AG10803 (cell line): Measurements from ENCODE around the gene EXOC4.

Experiments
- DNase-seq: peaks from one replicate; pipeline ENCODE4 v3.0.0; 2010; ENCODE audit warnings: low read depth
- H3K4me3 ChIP-seq: 2 replicates; pipeline ENCODE4 v1.5.1; 2011; ENCODE audit warnings: mild to moderate bottlenecking, low read length, control low read depth
- TF ChIP-seq, protein P1 (sequence below): conservative IDR thresholded peaks from 2 replicates; pipeline ENCODE4 v1.5.1; 2011; ENCODE audit warnings: mild to moderate bottlenecking, low read length, control low read depth, inconsistent platforms

The EXOC4 gene

DNA sequence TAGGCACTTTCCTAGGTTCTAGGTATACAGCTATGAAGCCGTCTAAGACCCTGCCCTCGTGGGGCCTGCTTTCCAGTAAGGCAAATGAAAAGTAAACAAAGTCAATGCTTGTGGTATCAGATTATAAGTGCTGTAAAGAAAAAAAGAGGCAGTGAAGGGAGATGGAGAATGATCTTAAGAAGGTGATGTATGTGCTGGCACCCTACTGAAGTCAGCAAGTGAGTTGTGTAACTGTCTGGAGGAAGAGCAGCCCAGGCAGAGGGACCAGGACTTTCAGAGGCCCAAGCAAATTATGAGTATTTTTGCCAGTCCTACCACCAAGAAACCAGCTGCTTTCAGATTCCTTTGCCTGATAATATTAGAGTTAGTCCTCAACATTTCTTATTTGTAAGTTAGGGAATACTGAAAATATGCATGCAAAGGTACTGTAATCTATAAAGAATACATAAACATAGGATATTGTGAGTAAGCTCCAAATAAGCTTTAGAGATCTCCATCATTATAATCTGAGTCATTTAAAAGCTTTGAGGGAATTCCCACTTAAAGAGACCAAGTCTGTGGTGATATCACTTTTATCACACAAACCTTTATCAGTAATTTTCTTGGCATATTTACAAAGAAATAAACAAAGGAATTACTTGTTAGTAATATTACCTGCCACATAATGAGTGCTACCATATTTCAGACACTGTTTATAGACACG lies 545.1 kb downstream of the EXOC4 start:
- DNase-seq: peak; percentile 29
- no peak overlapping the region for H3K4me3 ChIP-seq
- TF ChIP-seq, protein P1, sequence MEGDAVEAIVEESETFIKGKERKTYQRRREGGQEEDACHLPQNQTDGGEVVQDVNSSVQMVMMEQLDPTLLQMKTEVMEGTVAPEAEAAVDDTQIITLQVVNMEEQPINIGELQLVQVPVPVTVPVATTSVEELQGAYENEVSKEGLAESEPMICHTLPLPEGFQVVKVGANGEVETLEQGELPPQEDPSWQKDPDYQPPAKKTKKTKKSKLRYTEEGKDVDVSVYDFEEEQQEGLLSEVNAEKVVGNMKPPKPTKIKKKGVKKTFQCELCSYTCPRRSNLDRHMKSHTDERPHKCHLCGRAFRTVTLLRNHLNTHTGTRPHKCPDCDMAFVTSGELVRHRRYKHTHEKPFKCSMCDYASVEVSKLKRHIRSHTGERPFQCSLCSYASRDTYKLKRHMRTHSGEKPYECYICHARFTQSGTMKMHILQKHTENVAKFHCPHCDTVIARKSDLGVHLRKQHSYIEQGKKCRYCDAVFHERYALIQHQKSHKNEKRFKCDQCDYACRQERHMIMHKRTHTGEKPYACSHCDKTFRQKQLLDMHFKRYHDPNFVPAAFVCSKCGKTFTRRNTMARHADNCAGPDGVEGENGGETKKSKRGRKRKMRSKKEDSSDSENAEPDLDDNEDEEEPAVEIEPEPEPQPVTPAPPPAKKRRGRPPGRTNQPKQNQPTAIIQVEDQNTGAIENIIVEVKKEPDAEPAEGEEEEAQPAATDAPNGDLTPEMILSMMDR: no peak

DNA sequence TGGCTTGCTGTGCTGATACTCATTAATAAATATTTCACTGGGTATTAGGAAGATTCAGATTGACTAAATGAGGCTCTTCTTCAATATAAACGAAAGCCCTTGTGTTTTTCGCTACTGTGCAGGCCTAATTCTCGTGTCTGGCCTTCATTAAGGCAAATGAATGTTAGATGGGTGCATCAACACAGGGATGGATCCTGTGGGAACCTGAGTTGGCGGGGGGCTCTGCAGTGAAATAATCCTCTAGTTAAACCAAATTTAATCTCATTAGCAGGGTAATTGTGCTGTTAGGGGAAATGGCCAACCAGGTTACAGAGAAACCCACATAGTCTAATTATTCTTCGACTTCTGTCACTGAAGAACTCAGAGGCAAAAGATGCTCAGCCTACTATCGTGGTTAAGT lies 548.5 kb downstream of the EXOC4 start:
- no peak for DNase-seq
- TF ChIP-seq, protein P1: no peak
- H3K4me3 ChIP-seq: no peak overlapping the region

DNA sequence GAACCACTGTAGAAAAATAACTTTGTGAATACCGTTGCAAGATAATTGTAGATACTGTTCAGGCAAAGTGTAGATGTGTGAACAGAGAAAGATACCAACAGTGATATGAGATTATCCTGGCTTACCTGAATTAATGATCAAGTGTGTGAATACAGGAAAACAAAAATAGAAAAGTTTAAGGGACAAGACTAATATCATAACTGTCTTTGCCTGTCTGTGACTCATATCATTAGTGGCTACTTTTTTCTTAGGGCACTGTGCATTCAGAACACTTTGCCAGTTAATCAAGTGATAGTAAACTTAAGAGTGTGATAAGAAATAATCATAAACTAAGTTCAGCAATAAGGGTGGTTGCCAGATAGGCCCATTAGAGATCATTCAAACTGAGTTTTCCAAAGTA lies 551.2 kb downstream of the EXOC4 start:
- H3K4me3 ChIP-seq: no peak overlapping the region
- no peak for DNase-seq
- TF ChIP-seq, protein P1: no peak

DNA sequence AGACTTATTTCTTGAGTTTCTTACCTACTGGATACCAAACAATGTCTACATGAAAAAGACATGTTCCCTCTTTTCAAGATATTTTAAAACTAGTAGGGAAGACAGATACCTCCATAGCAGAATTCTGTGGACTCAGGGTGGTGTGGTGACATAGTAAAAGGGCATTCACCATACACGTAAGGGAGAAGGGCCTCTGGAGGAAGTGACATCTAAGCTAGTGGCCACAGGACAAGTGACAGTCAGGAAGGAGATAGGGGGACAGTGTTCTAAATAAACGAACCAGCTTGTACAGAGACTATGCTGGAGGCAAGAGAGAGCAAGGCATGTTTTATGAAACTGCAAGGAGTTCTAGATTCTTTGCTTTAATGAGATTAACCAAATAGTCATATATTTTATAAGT lies 552.5 kb downstream of the EXOC4 start:
- no peak overlapping the region for H3K4me3 ChIP-seq
- TF ChIP-seq, protein P1: no peak
- no peak for DNase-seq

DNA sequence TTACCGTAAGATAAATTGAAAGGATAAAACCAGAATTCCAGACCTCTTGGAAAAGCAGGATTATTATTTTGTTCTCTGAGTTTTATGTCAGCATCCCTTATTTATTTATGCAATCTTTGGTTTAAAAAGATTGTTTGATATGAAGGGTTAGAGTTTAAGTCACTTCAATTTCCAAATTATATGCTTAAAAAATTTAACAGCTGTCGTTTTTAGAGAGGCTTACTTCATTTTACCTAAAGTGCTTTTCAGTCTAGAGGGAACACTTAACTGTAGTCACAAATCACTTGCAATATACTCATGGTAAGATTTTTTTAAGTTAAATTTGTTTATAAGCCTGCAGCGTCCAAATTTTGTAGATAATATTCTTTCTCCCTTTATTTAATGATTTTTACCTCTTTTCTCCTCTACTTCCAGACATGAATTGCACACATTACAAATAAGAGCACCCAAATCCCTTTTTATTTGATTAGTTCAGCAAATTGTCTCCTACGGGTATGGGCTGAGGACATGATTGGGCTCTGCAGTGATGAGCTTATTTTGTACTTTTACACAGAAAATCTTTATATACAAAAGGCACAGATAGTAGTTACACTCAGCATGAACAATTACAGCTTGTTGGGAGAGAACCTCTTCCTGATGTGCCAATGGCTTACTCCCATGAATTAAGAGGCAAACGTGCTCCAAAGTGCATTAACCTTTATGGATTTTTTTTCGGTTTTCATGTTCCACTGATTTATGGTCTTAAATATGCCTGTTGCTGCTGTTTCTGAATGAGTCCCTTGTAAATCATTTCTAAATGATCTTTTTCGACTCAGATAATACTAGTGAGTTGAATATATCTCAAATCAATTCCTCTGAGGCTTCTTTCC lies 555.0 kb downstream of the EXOC4 start:
- H3K4me3 ChIP-seq: no peak overlapping the region
- TF ChIP-seq, protein P1: no peak
- no peak for DNase-seq

DNA sequence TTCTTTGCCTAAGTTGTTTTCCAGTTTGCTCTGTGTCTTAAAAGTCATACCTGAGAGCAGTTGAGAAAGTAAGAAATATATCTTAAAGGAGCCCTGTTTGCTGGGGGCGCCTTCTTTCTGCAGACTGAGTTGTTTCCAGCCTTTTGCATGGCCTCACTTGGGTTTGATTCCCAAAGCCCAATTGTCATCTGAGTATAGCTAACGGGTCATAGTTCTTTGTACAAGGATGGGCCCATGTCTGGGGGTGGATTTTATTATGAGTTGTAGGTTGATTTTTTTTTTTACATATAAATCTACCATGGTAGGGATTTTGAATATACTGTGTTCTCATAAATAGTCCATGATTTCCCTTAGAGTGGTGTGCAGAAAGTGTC lies 555.6 kb downstream of the EXOC4 start:
- DNase-seq: no peak
- TF ChIP-seq, protein P1: no peak
- H3K4me3 ChIP-seq: no peak overlapping the region

DNA sequence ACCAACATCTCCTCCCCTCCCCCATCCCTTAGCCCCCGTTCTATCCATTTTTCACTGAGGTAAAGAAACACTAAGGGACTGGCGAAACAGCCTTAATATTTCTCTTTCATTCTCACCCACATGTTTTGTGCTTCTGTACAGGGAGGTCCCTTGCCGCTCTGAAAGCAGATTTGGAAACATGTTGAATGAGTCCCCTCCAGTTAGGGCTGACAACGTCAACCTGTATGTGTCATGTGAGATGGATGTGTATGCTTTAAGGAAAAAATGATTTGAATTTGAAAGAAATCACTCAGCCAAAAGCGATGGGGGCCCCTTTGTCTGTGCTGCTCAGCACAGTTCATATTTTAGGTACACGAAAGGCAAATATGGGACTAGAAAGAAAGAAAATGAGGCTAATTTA lies 560.0 kb downstream of the EXOC4 start:
- H3K4me3 ChIP-seq: no peak overlapping the region
- TF ChIP-seq, protein P1: no peak
- DNase-seq: no peak
